DMS79 (cell line): ENCODE results near the gene ADD1.
A peak's percentile ranks its signal among the peaks of the same experiment; 100 is the strongest.
"Not testable (repeated sequence)": the region's sequence is repeated elsewhere in the genome, so short reads cannot be mapped to it uniquely, and the experiment has no call there.

ENCODE experiments used
- DNase-seq: peaks from one replicate; lab custom pipeline; 2025; lab: John Stamatoyannopoulos, UW

Gene ADD1

GRCh38 chr4:2922453-2923101 lies 78.9 kb downstream of the ADD1 start:
- DNase-seq, result not testable (repeated sequence)

- DNase-seq, result no peak
These were observed 79.5 kb downstream of the ADD1 start for GRCh38 chr4:2923141-2923551.

- no peak for DNase-seq
These were observed 80.1 kb downstream of the ADD1 start for GRCh38 chr4:2923668-2924173.

GRCh38 chr4:2924286-2924685 lies 80.6 kb downstream of the ADD1 start:
- DNase-seq, result peak; percentile 23

GRCh38 chr4:2924765-2925301 lies 81.2 kb downstream of the ADD1 start:
- DNase-seq, result no peak

- DNase-seq, result no peak
These were observed 81.9 kb downstream of the ADD1 start for GRCh38 chr4:2925496-2925895.

- DNase-seq, result no peak
These were observed 82.6 kb downstream of the ADD1 start for GRCh38 chr4:2925931-2926860.

- no peak for DNase-seq
These were observed 83.5 kb downstream of the ADD1 start for GRCh38 chr4:2927016-2927695.

GRCh38 chr4:2927696-2928075 lies 84.0 kb downstream of the ADD1 start:
- DNase-seq, result no peak

- no peak for DNase-seq
These were observed 84.9 kb downstream of the ADD1 start for GRCh38 chr4:2928242-2929176.

- no peak for DNase-seq
These were observed 85.8 kb downstream of the ADD1 start for GRCh38 chr4:2929469-2929868.

GRCh38 chr4:2930135-2930757 lies 86.6 kb downstream of the ADD1 start:
- no peak for DNase-seq

GRCh38 chr4:2930758-2931511 lies 87.3 kb downstream of the ADD1 start:
- DNase-seq, result no peak

- DNase-seq, result no peak
These were observed 88.1 kb downstream of the ADD1 start for GRCh38 chr4:2931512-2932301.

GRCh38 chr4:2932321-2932950 lies 88.8 kb downstream of the ADD1 start:
- no peak for DNase-seq

- no peak for DNase-seq
These were observed 89.4 kb downstream of the ADD1 start for GRCh38 chr4:2932951-2933565.

- DNase-seq, result no peak
These were observed 90.0 kb downstream of the ADD1 start for GRCh38 chr4:2933566-2934076.
